Measurements from ENCODE around the gene LAGE3.

The LAGE3 gene

DNA sequence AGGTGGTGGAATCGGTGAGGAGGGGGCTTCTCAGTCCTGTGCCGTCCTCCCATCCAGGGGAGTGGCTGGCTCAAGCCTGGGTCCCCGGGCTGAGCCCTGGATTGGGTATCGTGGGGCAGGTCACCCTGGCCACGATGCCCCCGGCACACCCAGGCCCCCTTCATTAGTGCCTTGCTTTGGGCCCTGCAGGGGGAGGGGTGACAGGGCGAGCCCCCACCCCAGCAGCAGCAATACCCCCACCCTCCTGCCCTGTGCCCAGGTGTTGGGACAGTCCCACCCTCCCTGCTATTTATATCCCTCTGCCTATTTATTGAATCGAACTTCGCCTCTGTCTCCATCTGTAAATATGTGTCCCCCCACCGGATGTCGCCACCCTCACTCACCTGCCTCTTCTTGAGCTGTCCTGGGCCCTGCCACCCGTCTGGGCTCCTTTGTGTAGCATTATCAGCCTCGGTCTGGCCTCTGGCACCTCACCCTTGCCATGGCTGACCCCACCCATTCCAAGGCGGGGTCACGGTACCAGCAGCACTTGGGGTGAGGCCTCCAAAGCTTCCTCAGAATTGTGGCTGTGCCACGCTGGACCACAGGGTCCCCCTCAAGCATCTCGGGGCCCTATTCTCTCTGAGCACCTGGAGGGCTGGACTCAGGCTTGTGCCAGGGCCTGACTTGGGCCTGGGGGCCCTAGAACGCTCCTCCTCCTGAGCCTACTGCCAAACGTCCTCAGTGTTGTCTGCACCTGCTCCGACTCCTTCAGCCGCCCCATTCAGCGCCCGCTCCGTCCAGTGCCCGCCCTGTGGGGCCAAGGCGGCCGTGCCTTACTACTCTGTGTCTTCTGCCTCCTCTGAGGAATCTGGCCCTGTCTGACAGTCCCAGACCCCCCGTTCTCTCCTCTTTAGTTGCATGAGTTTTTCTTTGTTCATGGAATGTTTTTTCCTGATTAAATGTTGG lies 6.1 kb downstream of the LAGE3 start:
- no peak overlapping the region for H2BK5ac ChIP-seq (ENCODE audit: low read length)
- H3K4me3 ChIP-seq (ENCODE audit: low read length in 2 of 2) = no peak overlapping the region
- no peak for DNase-seq (ENCODE audit: low spot score)
- peaks cover 0 to 3% of the 10 kb centered on the region in 2 donors for H3K4me1 ChIP-seq (ENCODE audit: control insufficient read depth in 2 of 2, insufficient read depth in 1 of 2, low read depth in 1 of 2, low read length in 2 of 2)
- no peak overlapping the region for H2BK120ac ChIP-seq (ENCODE audit: low read depth, low read length)
- no peak overlapping the region for H3K4ac ChIP-seq (ENCODE audit: low read length)
- no peak overlapping the region for H3K4me2 ChIP-seq (ENCODE audit: insufficient read depth, low read length, poor library complexity, severe bottlenecking)
- no peak overlapping the region for H3K27ac ChIP-seq (replicated peaks; ENCODE audit: low read length)
- no peak overlapping the region for H2AK5ac ChIP-seq (ENCODE audit: low read depth, low read length)
- H3K14ac ChIP-seq (ENCODE audit: low read length) = no peak overlapping the region
- peaks cover 2% of the 10 kb centered on the region for H3K79me1 ChIP-seq (ENCODE audit: low read depth, low read length)
- H2AFZ ChIP-seq (ENCODE audit: low read length) = no peak overlapping the region
- no peak overlapping the region for H3K9ac ChIP-seq (ENCODE audit: low read depth, low read length, poor library complexity)
- no peak overlapping the region for H3K18ac ChIP-seq (ENCODE audit: low read length)
- no peak overlapping the region for H4K8ac ChIP-seq (ENCODE audit: low read depth, low read length)
- H2BK12ac ChIP-seq (ENCODE audit: low read length) = no peak overlapping the region
- no CpG with 5 or more reads among the region's 28 CpGs for WGBS, 2 donors (ENCODE audit: extremely low coverage in 2 of 2, insufficient read length in 2 of 2, insufficient replicate concordance in 1 of 2)
- H4K91ac ChIP-seq (ENCODE audit: low read depth, low read length, poor library complexity) = no peak overlapping the region
- H3K23ac ChIP-seq (ENCODE audit: low read depth, low read length, poor library complexity) = no peak overlapping the region
- peaks cover 0 to 6% (median 0%) of the 10 kb centered on the region in 3 experiments for H3K27me3 ChIP-seq (ENCODE audit: control insufficient read depth in 3 of 3, insufficient read depth in 3 of 3, low read depth in 1 of 3, low read length in 3 of 3)
- peaks cover 0 to 2% of the 10 kb centered on the region in 2 donors for H3K9me3 ChIP-seq (replicated peaks in 1 of 2; ENCODE audit: control insufficient read depth in 2 of 2, insufficient read depth in 1 of 2, low read depth in 1 of 2, low read length in 2 of 2)
- no peak overlapping the region for H2BK15ac ChIP-seq (ENCODE audit: low read length)
- peaks cover 17 to 58% of the 10 kb centered on the region in 2 donors for H3K36me3 ChIP-seq (replicated peaks in 1 of 2; ENCODE audit: control insufficient read depth in 2 of 2, insufficient read depth in 2 of 2, low read length in 2 of 2)

DNA sequence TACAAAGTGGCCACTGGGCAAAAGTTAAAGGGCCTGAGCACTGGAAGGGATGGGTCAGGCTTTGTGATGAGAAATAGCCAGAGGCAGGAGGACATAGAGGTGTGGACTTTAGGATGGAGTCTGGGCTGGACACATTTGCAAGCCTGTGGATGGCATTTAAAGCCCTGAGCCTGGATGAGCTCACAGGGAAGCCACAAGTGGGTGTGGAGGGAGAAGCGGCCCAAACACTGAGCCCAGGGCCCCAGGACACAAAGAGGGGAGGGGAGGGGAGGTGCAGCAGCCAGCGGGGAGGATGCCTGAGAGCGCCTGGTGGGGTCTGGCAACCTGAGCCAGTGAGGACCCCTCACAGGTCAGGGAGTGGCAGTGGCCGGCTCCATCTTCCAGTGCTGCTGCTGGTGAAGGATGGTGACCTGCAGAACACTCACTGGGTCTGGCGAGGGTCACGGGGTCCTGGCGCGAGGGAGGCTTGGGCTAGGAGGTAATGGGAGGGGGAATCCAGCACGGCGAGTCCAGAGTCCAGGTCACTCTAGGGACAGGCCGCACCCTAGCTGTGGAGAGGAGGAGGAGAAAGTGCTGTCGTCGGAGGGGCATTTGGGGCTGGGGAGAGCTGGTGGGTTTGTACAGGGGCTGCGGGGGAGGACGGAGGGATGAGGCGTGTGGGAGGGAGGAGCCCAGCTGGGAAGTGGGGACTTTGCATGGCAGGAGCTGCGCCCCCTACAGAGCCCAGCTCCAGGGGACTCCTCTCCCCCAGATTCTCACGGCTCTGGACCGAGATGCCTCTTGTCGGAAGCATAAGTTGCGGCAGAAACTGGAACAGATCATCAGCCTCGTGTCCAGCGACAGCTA lies 7.0 kb downstream of the LAGE3 start:
- Histone ChIP-seq H4K8ac (ENCODE audit: low read depth, low read length) (no peak overlapping the region), H2AK5ac (ENCODE audit: low read depth, low read length) (no peak overlapping the region), H2BK5ac (ENCODE audit: low read length) (no peak overlapping the region), H3K9me3 (replicated peaks in 1 of 2; ENCODE audit: control insufficient read depth in 2 of 2, insufficient read depth in 1 of 2, low read depth in 1 of 2, low read length in 2 of 2) (peaks cover 0 to 2% of the 10 kb centered on the region in 2 donors), H3K23ac (ENCODE audit: low read depth, low read length, poor library complexity) (no peak overlapping the region), H3K14ac (ENCODE audit: low read length) (no peak overlapping the region), H3K27ac (replicated peaks; ENCODE audit: low read length) (no peak overlapping the region), H3K4me1 (ENCODE audit: control insufficient read depth in 2 of 2, insufficient read depth in 1 of 2, low read depth in 1 of 2, low read length in 2 of 2) (no peaks in the 10 kb centered on the region), H3K27me3 (ENCODE audit: control insufficient read depth in 3 of 3, insufficient read depth in 3 of 3, low read depth in 1 of 3, low read length in 3 of 3) (peaks cover 0 to 5% (median 0%) of the 10 kb centered on the region in 3 experiments), H3K4me2 (ENCODE audit: insufficient read depth, low read length, poor library complexity, severe bottlenecking) (no peak overlapping the region), H2BK15ac (ENCODE audit: low read length) (no peak overlapping the region), H3K4ac (ENCODE audit: low read length) (no peak overlapping the region), H3K79me1 (ENCODE audit: low read depth, low read length) (peaks cover 2% of the 10 kb centered on the region), H2BK12ac (ENCODE audit: low read length) (no peak overlapping the region), H3K18ac (ENCODE audit: low read length) (no peak overlapping the region), H3K9ac (ENCODE audit: low read depth, low read length, poor library complexity) (no peak overlapping the region), H3K4me3 (ENCODE audit: low read length in 2 of 2) (no peak overlapping the region), H3K36me3 (replicated peaks in 1 of 2; ENCODE audit: control insufficient read depth in 2 of 2, insufficient read depth in 2 of 2, low read length in 2 of 2) (peaks cover 17 to 59% of the 10 kb centered on the region in 2 donors), H2BK120ac (ENCODE audit: low read depth, low read length) (no peak overlapping the region), H2AFZ (ENCODE audit: low read length) (no peak overlapping the region), H4K91ac (ENCODE audit: low read depth, low read length, poor library complexity) (no peak overlapping the region)
- DNase-seq (ENCODE audit: low spot score) = no peak
- WGBS, 2 donors (ENCODE audit: extremely low coverage in 2 of 2, insufficient read length in 2 of 2, insufficient replicate concordance in 1 of 2) = no CpG with 5 or more reads among the region's 23 CpGs

- no peaks in the 10 kb centered on the region for H3K4me1 ChIP-seq (ENCODE audit: control insufficient read depth in 2 of 2, insufficient read depth in 1 of 2, low read depth in 1 of 2, low read length in 2 of 2)
- H3K4ac ChIP-seq (ENCODE audit: low read length) = no peak overlapping the region
- H3K18ac ChIP-seq (ENCODE audit: low read length) = no peak overlapping the region
- no peak overlapping the region for H2BK12ac ChIP-seq (ENCODE audit: low read length)
- no peak overlapping the region for H2BK15ac ChIP-seq (ENCODE audit: low read length)
- no peak overlapping the region for H3K9ac ChIP-seq (ENCODE audit: low read depth, low read length, poor library complexity)
- no peaks in the 10 kb centered on the region for H3K9me3 ChIP-seq (replicated peaks in 1 of 2; ENCODE audit: control insufficient read depth in 2 of 2, insufficient read depth in 1 of 2, low read depth in 1 of 2, low read length in 2 of 2)
- H3K36me3 ChIP-seq (replicated peaks in 1 of 2; ENCODE audit: control insufficient read depth in 2 of 2, insufficient read depth in 2 of 2, low read length in 2 of 2) = peaks cover 15 to 66% of the 10 kb centered on the region in 2 donors
- H3K4me2 ChIP-seq (ENCODE audit: insufficient read depth, low read length, poor library complexity, severe bottlenecking) = no peak overlapping the region
- no peak overlapping the region for H3K23ac ChIP-seq (ENCODE audit: low read depth, low read length, poor library complexity)
- no CpG with 5 or more reads among the region's 23 CpGs for WGBS, 2 donors (ENCODE audit: extremely low coverage in 2 of 2, insufficient read length in 2 of 2, insufficient replicate concordance in 1 of 2)
- H3K14ac ChIP-seq (ENCODE audit: low read length) = no peak overlapping the region
- H3K27ac ChIP-seq (replicated peaks; ENCODE audit: low read length) = no peak overlapping the region
- H3K27me3 ChIP-seq (ENCODE audit: control insufficient read depth in 3 of 3, insufficient read depth in 3 of 3, low read depth in 1 of 3, low read length in 3 of 3) = no peaks in the 10 kb centered on the region
- no peak overlapping the region for H4K91ac ChIP-seq (ENCODE audit: low read depth, low read length, poor library complexity)
- no peak overlapping the region for H4K8ac ChIP-seq (ENCODE audit: low read depth, low read length)
- peaks cover 2% of the 10 kb centered on the region for H3K79me1 ChIP-seq (ENCODE audit: low read depth, low read length)
- no peak for DNase-seq (ENCODE audit: low spot score)
- H2AK5ac ChIP-seq (ENCODE audit: low read depth, low read length) = no peak overlapping the region
- H2BK5ac ChIP-seq (ENCODE audit: low read length) = no peak overlapping the region
- no peak overlapping the region for H2AFZ ChIP-seq (ENCODE audit: low read length)
- no peak overlapping the region for H3K4me3 ChIP-seq (ENCODE audit: low read length in 2 of 2)
- H2BK120ac ChIP-seq (ENCODE audit: low read depth, low read length) = no peak overlapping the region
Observed at GRCh38 chrX:154470914-154471568, 8.0 kb downstream of the LAGE3 start.
